ENCODE measurements around the gene EHD4. TPM values are rescaled to one million over a fixed set of nuclear protein-coding genes. Genes with fewer than 3 reads are reported as not detected.

Gene EHD4
- polyA plus RNA-seq, 3 donors: 12.8 to 16.0 (median 14.2) TPM

GRCh38 chr15:41930221-41930866 lies 42.0 kb downstream of the EHD4 start:
- Mint-ChIP-seq H3K36me3 (peaks cover 39 to 42% of the 10 kb centered on the region in 2 donors), H3K4me1 (peaks cover 80% of the 10 kb centered on the region), H3K4me3 (peak overlapping the region; percentile 39 to 64), H3K27ac (peak overlapping the region; percentile 87 to 96 (median 94)), H3K27me3 (ENCODE audit: low read depth in 3 of 3) (no peaks in the 10 kb centered on the region), H3K9me3 (no peaks in the 10 kb centered on the region)
- Histone ChIP-seq H3K27me3 (ENCODE audit: control insufficient read depth in 2 of 2, insufficient read depth in 2 of 2, low read length in 2 of 2) (no peaks in the 10 kb centered on the region), H3K4me3 (replicated peaks in 1 of 3; ENCODE audit: low read depth in 2 of 3, low read length in 3 of 3) (peak overlapping the region in 1 of 3 experiments; percentile 38), H3K27ac (ENCODE audit: low read depth in 1 of 2, low read length in 2 of 2) (peak overlapping the region; percentile 58 to 79), H3K79me2 (ENCODE audit: insufficient read depth, low read length) (peaks cover 64% of the 10 kb centered on the region), H3K4me1 (ENCODE audit: control insufficient read depth in 1 of 2, insufficient read depth in 2 of 2, low read length in 2 of 2) (peaks cover 72 to 88% of the 10 kb centered on the region in 2 donors), H3K4me2 (replicated peaks; ENCODE audit: extremely low read depth, low read length, poor library complexity, severe bottlenecking) (peak overlapping the region; percentile 43), H3K9ac (ENCODE audit: insufficient read depth, low read length, poor library complexity, severe bottlenecking) (no peak overlapping the region), H3K36me3 (replicated peaks in 1 of 2; ENCODE audit: control insufficient read depth in 1 of 2, insufficient read depth in 2 of 2, low read length in 2 of 2) (peaks cover 0 to 22% of the 10 kb centered on the region in 2 donors), H4K20me1 (ENCODE audit: insufficient read depth, low read length) (no peaks in the 10 kb centered on the region), H3K9me3 (replicated peaks in 1 of 2; ENCODE audit: control insufficient read depth in 1 of 2, insufficient read depth in 1 of 2, low read length in 2 of 2) (no peaks in the 10 kb centered on the region), H2AFZ (ENCODE audit: insufficient read depth, low read depth, low read length, poor library complexity, severe bottlenecking) (no peak overlapping the region)
- DNase-seq: peak; percentile 91 to 96 (median 93)
- 0% methylated on average over 4 of the region's 8 CpGs for WGBS (ENCODE audit: insufficient coverage)
- intact Hi-C loops (cut with micrococcal nuclease): loop anchor here in 1 of 2 donors (2.0 kb wide), 1 partner anchor 40 kb away; no protein-coding TSS in a partner anchor
- peak; percentile 51 for TF ChIP-seq CTCF (IDR thresholded peaks at IDR 0.05)

- Histone ChIP-seq H4K20me1 (ENCODE audit: insufficient read depth, low read length) (no peaks in the 10 kb centered on the region), H3K79me2 (ENCODE audit: insufficient read depth, low read length) (peaks cover 55% of the 10 kb centered on the region), H3K4me1 (ENCODE audit: control insufficient read depth in 1 of 2, insufficient read depth in 2 of 2, low read length in 2 of 2) (peaks cover 62 to 76% of the 10 kb centered on the region in 2 donors), H3K27me3 (ENCODE audit: control insufficient read depth in 2 of 2, insufficient read depth in 2 of 2, low read length in 2 of 2) (no peaks in the 10 kb centered on the region), H3K36me3 (replicated peaks in 1 of 2; ENCODE audit: control insufficient read depth in 1 of 2, insufficient read depth in 2 of 2, low read length in 2 of 2) (peaks cover 7 to 36% of the 10 kb centered on the region in 2 donors), H3K4me2 (replicated peaks; ENCODE audit: extremely low read depth, low read length, poor library complexity, severe bottlenecking) (peak overlapping the region; percentile 43), H3K27ac (ENCODE audit: low read depth in 1 of 2, low read length in 2 of 2) (peak overlapping the region; percentile 41 to 79), H3K4me3 (replicated peaks in 1 of 3; ENCODE audit: low read depth in 2 of 3, low read length in 3 of 3) (no peak overlapping the region), H3K9me3 (replicated peaks in 1 of 2; ENCODE audit: control insufficient read depth in 1 of 2, insufficient read depth in 1 of 2, low read length in 2 of 2) (no peaks in the 10 kb centered on the region), H2AFZ (ENCODE audit: insufficient read depth, low read depth, low read length, poor library complexity, severe bottlenecking) (no peak overlapping the region), H3K9ac (ENCODE audit: insufficient read depth, low read length, poor library complexity, severe bottlenecking) (no peak overlapping the region)
- intact Hi-C loops (cut with micrococcal nuclease): loop anchor here (2.0 to 10.0 kb wide), 2 partner anchors 14 to 1994 kb away; partner anchors contain the start of gene EIF2AK4 (in 1 of the 2)
- Mint-ChIP-seq H3K4me3 (no peak overlapping the region), H3K27ac (peak overlapping the region; percentile 81 to 96 (median 94)), H3K4me1 (peaks cover 66% of the 10 kb centered on the region), H3K9me3 (no peaks in the 10 kb centered on the region), H3K36me3 (peaks cover 42 to 44% of the 10 kb centered on the region in 2 donors), H3K27me3 (ENCODE audit: low read depth in 3 of 3) (no peaks in the 10 kb centered on the region)
- peak in 2 of 3 donors; percentile 25 to 52 for DNase-seq
- TF ChIP-seq CTCF (IDR thresholded peaks at IDR 0.05): no peak
- 58% methylated on average over 4 of the region's 16 CpGs for WGBS (ENCODE audit: insufficient coverage)
Measured at GRCh38 chr15:41928637-41929620, 43.4 kb downstream of the EHD4 start.

Data from CD14-positive monocyte (primary cell).